HG03097 (cell line): Measurements from ENCODE around the gene THBD.

Experiments
- ATAC-seq: cut with Tn5 transposase; IDR thresholded peaks from one replicate; pipeline ENCODE4 v1.9.1; 2021; ENCODE audit not compliant: unreplicated experiment, low FRiP score

THBD gene

DNA sequence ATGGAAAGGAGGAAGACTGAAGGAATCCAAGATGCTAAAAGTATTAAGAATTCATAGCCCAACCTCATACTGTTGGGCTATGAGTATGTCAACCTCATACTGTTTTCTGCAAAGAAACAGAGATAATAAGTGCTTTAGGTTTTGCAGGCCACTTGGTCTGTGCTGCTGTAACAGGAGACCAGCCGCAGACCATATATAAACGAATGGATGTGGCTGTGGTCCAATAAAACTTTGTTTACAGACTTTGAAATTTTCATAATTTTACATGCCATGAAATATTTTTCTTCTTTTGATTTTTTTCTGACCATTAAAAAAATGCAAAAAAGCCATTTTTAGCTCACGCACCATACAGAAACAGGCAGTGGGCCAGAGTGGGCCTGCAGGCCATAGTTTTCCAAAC lies 13.7 kb upstream of the THBD start:
- no peak for ATAC-seq

DNA sequence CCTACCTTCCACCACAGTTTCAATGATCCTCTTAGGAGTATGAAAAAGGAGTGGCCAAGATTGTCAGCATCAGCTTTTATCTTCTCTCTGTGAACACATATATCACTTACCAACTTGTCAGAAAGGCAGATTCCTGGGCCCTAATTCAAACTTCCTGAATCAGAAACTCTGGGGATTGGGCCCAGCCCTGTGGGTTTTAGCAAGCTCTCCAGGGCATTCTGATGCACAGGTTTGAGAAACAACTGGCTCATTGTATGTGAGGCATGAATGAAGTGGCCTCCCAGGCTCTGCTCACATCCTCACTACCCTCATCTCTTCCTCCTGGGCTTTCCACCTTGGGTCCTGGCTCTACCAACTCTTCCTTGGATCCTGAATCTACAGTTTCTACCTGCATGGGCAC lies 13.2 kb upstream of the THBD start:
- ATAC-seq: no peak

DNA sequence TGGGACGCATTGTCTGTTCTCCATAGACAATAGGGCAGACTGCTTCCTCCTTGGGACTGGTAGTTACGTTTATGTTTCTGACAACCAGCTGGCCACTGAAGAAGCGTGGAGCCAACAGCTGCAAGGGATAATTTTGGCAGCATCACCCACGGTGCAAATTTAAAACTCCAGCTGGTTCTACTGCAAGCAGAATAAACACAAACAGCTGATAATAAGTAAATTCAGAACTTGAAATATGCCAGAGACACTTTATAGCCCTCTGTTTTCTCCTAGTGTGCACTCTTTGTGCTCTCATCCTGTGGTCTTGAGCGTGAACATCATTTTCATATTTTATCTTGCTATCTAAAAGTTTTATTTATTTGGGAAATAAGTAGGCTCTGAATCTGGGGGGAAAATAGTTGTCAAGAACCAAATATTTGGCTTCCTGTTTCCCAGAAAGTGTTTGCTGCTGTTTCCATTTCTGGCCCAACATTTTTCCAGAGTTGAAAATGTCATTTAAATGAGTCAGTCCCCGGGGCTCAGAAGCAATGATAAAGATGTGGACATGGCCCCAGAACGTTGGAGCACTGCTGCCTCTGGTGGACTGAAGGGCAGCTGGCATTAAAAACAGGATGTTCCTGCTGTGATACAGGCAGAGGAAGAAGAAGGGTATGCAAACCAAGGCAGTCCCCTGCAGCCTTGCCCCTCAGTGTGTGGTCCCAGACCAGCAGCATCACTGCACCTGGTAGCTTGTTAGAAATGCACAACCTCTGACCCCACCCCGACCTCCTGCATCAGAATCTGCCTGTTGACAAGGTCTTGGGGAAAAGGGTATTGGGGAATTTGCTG lies 12.5 kb upstream of the THBD start:
- no peak for ATAC-seq

DNA sequence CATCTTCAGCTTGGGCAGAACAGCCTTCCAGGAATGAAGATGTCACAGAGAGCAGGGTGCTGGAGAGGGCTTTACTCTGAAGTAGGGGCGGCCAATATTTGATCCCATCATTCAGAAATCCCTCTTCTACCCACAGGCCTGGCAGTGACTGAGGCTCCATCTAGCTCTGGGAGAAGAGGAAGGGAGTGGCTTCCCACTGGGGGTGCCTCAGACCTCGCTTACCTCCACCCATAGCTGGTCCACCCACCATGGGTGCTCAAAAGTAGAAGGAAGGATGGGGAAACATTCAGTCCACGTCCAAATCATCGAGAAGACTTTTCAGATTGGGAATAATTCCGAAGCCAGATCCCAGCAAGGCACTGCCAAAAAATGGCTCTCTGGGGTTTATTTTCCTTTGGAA lies 11.8 kb upstream of the THBD start:
- ATAC-seq: no peak

DNA sequence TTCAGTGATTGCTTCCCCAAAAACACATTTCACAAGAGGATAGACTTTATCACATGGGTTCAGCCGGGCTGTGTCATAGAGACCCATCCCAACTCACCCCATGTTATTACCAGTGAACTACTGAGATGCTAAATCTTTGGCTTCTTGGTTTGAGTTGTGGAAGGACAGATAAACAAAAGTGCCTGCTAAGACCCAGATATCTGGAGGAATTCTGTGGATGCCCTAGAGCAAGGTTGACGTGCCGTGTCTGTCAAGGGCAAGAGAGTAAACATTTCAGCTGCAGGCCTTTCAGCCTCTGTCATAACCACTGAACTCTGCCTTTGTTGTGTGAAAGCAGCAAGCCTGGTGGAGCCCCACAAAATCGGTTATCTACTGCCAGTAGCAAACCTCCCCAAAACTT lies 11.2 kb upstream of the THBD start:
- no peak for ATAC-seq

DNA sequence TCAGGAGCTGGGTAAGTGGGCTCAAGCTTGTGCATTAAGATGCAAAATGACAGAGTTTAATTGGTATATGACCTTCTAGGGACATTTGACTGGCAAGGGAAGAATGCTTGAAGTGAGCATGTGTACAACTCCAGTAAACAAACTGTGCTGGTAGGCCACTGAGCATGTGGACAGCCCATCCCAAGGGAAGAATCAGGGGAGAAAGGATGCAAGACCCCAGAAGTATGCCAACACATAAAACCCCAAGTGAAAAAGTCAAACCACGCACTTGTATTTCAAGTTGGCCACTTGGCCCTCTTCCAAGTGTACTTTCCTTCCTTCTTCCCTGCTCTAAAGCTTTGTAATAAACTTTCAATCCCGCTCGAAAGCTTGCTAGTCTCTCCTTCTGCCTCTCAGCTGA lies 10.4 kb upstream of the THBD start:
- ATAC-seq: no peak

DNA sequence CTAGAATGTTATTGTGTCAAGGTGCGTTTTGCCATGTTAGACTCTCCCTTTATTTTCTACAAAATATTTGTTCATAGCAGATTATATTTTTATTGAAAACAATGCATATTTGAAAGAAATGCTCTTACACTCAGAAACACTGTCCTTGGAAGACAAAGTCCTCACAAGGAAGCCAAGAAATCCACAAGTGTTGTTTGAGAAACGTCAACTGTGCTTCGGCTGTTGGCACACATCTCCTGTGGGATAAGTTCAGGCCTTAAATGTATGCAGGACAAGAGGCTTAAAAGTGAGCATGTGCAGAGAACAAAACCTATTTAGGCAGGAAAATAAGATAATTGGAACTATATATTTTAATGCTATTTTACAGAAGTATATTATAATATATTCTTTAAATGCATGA lies 9.5 kb upstream of the THBD start:
- ATAC-seq: no peak

DNA sequence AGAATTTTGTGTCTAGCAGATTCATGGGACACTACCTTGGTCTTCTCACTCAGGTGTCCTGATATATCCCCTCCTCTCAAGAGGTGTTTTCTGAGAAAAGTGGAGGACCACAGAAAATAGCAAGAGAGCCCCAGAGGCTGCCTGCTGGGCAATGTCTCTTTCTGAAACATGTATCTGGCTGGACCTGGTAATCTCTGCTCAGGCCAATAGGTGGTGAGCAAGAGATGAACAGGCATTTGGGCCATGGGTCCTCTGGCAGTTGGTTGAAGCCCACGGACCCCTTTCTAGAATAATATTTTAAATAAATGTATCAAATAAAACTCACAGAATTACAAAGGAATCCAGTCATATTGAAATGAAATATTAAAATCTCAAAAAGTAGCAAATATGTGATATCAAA lies 8.8 kb upstream of the THBD start:
- no peak for ATAC-seq

DNA sequence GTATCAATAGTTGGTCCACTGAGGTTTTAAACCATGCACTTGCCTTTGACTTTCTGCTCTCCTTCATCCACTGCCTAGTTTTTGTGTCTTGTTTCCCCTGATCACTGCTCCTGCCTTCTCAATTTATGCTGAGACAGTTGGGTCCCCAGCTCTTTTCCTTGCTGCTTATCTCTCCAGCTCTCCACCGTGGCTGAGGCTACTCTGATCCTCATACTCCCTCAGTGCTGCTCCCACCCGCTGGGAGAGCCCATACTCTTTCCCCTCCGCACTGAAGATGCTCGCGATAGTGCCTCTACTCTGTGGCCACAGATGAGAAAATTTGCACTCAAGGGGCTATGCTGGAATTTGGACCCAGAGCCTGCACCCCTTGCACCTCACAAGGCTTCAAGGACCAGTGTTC lies 3.4 kb upstream of the THBD start:
- ATAC-seq: no peak

DNA sequence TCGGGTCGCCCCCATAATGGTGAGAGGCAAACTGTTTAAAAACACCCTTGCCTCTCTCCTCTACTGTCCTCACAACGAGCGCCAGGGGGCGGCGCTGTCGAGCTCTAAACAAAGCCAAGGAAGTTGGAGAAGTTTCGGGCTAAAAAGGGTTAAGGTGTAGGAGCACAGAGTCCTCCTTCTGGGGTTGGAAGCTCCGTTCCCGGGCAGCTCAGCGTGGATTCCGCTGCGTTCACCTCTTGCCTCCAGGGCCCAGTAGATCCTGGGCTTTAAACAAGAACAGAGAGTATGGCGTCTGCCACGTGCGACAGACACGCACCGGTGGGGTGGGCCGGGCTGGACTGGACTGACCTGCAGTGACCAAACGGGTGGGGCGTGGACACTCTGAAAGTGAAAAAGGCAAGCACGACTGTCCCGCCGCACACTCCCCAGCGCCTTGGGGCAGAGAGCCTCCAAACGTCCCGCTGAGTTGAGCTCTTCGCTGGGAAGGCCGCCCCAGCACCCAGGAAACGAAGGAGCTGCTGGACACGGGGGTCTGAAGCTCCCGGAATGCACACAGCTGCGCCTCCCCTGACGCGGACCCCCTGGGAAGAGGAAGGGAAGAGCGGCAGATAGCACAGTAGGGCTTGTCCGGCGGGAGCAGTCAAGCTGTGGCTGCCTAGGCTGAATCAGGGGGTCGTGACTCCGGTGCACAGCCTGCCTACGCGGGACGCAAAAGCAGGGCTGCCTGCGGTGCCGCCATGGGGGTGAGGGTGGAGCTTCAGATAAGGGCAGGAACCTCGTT lies 1.6 kb upstream of the THBD start:
- no peak for ATAC-seq

DNA sequence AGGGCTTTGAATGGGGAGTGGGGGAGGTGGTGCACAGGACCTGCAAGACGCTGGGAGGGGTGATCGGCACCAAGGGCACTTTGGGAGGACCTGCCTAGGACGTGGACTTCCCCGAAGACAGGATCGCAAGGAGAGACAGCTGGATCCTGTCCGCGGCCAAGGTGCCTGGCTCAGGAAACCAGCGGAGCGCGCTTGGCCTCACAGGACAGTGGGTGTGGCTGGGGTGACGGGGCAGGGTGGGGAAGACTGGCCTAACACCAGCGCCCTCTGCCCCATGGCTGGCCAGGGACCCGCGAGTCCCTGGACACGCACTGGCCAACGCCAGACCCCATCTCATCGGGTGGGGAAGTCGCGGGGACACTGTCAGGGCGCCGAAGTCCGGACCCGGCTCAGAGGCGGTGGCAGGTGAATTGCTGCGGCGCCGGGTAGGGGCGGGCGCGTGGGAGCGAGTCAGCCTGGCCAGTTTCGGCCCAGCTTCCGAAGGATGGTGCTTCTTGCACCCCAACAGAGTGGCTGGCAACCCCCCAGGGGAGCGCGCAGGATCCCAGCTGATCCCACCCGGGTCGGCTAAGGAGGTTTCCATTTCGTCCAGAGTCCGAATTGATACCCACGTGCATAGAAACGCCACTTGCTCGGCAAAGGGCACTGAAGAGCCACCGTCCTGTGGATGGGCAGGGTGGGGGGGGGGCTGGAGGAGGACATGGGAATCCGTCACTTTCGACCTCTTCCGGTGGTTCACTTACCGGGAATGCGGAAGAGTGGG lies 785 bp upstream of the THBD start:
- no peak for ATAC-seq

DNA sequence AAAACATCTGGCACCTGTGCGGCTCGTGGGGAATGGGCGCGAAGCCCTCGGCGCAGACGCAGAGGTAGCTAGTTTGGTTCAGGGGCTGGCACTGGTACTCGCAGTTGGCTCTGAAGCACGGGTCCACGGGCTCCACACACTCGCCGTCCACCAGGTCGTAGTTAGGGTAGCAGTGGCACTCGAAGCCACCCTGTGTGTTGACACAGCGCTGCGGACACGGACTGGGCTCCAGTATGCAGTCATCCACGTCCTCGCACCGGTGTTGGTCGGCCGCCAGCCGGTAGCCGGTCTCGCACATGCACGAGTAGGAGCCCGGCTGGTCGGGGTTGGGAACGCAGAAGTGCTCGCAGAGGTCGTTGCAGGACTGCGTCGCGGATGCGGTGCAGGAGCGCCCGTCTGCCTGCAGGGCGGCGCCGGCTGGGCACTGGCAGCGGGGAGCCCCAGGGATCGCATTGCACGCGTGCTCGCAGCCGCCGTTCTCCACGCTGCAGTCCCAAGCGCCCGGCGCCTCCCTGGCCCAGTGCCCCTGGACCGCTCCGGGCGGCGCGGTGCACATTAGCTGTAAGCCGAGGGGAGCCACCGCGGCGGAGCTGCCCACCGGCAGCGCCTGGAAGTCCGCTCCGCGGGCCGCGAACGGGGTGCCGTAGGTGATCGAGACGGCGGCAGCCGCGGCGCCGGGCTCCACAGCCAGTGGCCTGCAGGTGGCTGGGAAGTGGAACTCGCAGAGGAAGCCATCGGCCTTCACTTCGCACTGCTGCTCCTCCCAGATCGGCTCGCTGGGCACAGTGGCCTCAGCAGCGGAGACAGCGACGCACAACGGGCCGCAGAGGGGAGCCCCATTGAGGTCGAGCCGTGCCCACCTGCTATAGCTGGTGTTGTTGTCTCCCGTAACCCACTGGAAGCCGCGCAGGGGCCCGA lies 930 bp downstream of the THBD start:
- ATAC-seq: no peak

DNA sequence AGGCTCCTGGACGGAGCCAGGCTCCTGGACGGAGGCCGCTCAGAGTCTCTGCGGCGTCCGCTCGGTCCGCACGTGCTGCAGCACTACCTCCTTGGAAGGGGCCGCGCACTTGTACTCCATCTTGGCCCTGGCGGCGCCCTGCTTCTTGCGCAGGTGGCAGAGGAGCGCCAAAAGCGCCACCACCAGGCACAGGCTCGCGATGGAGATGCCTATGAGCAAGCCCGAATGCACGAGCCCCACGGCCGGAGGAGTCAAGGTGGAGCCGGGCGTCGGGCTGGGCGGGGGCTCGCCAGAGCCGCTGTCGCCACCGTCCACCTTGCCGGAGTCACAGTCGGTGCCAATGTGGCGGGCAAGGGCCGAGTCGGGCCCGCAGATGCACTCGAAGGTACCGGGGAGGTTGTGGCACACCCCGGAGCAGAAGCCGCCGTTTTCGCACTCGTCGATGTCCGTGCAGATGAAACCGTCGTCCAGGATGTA lies 1.7 kb downstream of the THBD start:
- no peak for ATAC-seq

DNA sequence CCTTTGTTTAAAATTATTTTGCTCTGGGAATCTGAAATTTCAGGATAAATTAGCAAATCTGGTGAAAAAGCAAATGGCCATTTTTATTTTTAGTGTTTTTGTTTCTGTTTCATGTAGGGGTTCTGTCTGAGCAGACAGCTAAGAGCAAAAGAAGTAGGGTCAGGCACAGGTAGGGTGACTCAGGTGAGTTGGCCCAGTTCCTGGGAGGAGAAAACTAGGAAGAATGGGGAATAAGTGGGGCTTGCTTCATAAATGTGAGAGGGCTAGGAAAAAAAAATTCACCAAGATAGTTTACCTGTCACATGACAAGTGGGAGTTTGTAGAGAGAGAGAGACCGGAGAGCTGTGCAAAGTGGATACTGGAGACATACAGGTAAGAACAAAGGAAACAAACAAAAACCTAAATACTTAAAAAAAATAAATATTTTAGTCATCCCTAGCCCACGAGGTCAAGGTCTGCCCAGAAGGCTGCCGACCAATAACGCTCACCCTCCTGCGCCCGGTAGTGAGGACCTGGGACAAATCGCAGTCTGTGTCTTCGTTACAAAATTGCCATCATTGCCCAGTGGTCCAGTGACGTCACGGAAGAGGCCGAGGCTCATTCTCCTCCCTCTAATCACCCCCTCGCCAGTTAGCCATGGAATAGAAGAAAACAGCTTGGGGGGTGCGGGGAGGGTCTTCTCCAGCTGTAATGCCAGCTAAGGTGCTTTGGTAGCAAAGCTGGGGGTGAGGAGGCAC lies 2.3 kb downstream of the THBD start:
- ATAC-seq: no peak

DNA sequence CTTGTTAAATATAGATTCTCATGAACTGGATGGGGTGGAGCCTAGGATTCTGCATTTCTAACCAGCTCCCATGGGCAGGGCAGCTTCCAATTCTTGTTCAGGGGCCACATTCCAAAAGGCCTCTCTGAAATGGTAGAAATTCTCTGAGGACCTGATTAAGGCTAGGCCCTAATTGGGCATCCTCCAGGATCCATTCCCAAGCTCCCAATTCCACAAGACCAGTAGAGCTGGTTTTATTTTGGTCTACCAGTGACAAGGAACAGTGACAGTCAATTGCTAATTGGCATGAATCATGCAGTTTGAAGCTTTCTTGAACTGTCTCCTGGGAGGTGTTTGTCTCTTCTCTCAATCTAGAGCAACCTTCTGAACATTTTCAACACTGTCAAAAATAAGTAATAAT lies 3.0 kb downstream of the THBD start:
- ATAC-seq: no peak

DNA sequence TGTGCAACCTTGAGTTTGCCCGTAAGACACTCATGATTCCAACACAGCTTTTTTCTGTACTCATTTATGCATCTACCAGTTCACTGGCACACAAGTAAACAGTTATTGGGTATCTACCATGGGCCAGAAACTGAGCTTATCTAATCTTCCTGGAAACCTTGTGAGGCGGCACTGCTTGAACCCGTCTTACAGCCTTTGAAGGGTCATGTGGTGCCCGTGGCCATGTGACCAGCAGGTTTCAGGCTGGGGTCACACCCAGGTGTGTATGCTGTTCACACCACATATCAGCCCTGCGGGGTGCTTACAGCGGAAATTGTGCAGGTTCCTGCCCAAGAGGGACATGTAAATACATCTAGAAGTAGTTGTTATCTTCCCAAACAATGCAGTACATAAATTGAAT lies 6.1 kb downstream of the THBD start:
- no peak for ATAC-seq

DNA sequence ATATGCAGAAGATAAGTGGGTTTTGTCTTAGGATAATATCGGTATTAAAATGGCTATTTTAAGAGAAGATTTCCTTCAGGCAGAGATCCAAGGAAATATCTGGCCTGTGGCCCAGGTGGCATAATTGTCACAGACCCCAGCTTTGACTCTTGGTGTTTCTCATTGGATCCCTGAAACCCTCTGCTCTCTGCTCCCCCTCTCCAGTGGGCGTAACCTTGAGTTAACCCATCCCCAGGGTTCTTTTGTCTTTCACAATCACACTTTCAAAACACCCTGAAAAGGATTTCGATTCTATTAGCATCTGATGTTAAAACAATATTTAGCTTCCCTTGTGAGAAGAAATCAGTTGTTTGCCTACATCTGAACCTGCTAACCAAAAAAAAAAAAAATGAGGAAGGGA lies 7.2 kb downstream of the THBD start:
- ATAC-seq: no peak

DNA sequence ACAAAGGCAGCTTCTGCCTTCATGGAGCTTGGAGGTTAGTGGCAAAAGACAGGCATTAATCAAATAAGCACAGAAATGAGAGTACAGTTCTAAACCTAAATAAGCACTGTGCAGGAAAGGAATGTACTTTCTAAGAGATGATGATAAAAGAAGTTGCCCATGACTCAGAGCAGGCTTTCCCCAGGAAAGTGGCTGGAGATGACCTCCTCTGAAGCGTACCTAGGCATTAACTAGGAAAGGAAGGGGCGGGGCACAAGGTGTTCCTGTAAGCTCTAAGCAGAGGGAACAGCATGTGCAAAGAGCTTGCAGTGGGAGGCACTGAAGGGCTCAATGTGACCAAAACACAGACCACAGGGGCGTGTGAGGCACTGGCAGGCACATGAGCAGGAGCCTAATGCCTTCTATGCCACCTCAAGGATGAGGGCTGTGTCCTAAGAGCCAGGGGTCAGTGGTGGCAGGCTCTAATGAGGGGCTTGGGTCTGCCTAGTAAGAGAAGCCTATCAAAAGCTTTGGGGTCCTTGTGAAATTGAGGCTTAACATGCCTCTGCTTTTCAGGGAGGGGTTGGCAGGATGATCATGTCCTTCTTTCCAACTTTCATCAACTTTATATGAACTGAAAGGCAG lies 9.5 kb downstream of the THBD start:
- ATAC-seq: no peak
